NCI-H2081 treated with DMSO at 0.1 percent for 48 hours (cell line): ENCODE results near the gene BRAF.
"Not testable (repeated sequence)": the region's sequence is repeated elsewhere in the genome, so short reads cannot be mapped to it uniquely, and the experiment has no call there.

ENCODE experiments used
- DNase-seq: peaks from one replicate; lab custom pipeline; 2025; lab: John Stamatoyannopoulos, UW

Gene BRAF

GRCh38 chr7:140707132-140707531 lies 217.6 kb downstream of the BRAF start:
- no peak for DNase-seq

GRCh38 chr7:140704205-140704604 lies 220.5 kb downstream of the BRAF start:
- no peak for DNase-seq

- no peak for DNase-seq
These were observed 222.0 kb downstream of the BRAF start for GRCh38 chr7:140702774-140703173.

GRCh38 chr7:140698477-140698876 lies 226.3 kb downstream of the BRAF start:
- no peak for DNase-seq

GRCh38 chr7:140697447-140698143 lies 227.1 kb downstream of the BRAF start:
- DNase-seq: no peak

- DNase-seq: peak; percentile 70
These were observed 227.9 kb downstream of the BRAF start, which contains the start of gene NDUFB2 for GRCh38 chr7:140696680-140697446. Gene NDUFB2 (plus strand): TSS chr7:140696708. CDS start chr7:140696745, 37 bp downstream.

GRCh38 chr7:140696024-140696679 lies 228.6 kb downstream of the BRAF start:
- DNase-seq: no peak

- no peak for DNase-seq
These were observed 229.3 kb downstream of the BRAF start for GRCh38 chr7:140695381-140695780.

GRCh38 chr7:140694592-140694991 lies 230.1 kb downstream of the BRAF start:
- DNase-seq: no peak

- not testable (repeated sequence) for DNase-seq
These were observed 230.9 kb downstream of the BRAF start for GRCh38 chr7:140693849-140694248.

GRCh38 chr7:140691376-140692045 lies 233.2 kb downstream of the BRAF start:
- no peak for DNase-seq

- DNase-seq: no peak
These were observed 235.3 kb downstream of the BRAF start for GRCh38 chr7:140689199-140690152.

GRCh38 chr7:140688341-140688740 lies 236.4 kb downstream of the BRAF start:
- no peak for DNase-seq

- no peak for DNase-seq
These were observed 237.8 kb downstream of the BRAF start for GRCh38 chr7:140686921-140687320.

- no peak for DNase-seq
These were observed 239.2 kb downstream of the BRAF start for GRCh38 chr7:140685407-140686087.

GRCh38 chr7:140684066-140684950 lies 240.4 kb downstream of the BRAF start:
- no peak for DNase-seq

GRCh38 chr7:140683657-140684056 lies 241.1 kb downstream of the BRAF start:
- DNase-seq: no peak

- no peak for DNase-seq
These were observed 243.0 kb downstream of the BRAF start for GRCh38 chr7:140681766-140682165.

- no peak for DNase-seq
These were observed 243.8 kb downstream of the BRAF start for GRCh38 chr7:140680886-140681285.

GRCh38 chr7:140679186-140679585 lies 245.5 kb downstream of the BRAF start:
- DNase-seq: no peak
